Measurements from ENCODE around the gene REXO1.

The REXO1 gene

GRCh38 chr19:1860821-1861598 lies 12.7 kb upstream of the REXO1 start:
- no peak for DNase-seq (ENCODE audit: low spot score)

- DNase-seq (ENCODE audit: low spot score), result peak; percentile 53
These were observed 11.9 kb upstream of the REXO1 start for GRCh38 chr19:1860042-1860775.

GRCh38 chr19:1859331-1859781 lies 11.1 kb upstream of the REXO1 start:
- no peak for DNase-seq (ENCODE audit: low spot score)

GRCh38 chr19:1858412-1859081 lies 10.3 kb upstream of the REXO1 start:
- peak; percentile 44 for DNase-seq (ENCODE audit: low spot score)

GRCh38 chr19:1857648-1858326 lies 9.5 kb upstream of the REXO1 start:
- DNase-seq (ENCODE audit: low spot score), result no peak

- peak; percentile 83 for DNase-seq (ENCODE audit: low spot score)
These were observed 8.7 kb upstream of the REXO1 start for GRCh38 chr19:1856698-1857603.

- DNase-seq (ENCODE audit: low spot score), result peak; percentile 73
These were observed 8.0 kb upstream of the REXO1 start for GRCh38 chr19:1856345-1856697.

- DNase-seq (ENCODE audit: low spot score), result peak; percentile 62
These were observed 7.6 kb upstream of the REXO1 start for GRCh38 chr19:1855828-1856255.

- peak; percentile 90 for DNase-seq (ENCODE audit: low spot score)
These were observed 7.0 kb upstream of the REXO1 start for GRCh38 chr19:1855040-1855827.

GRCh38 chr19:1854542-1855039 lies 6.3 kb upstream of the REXO1 start:
- no peak for DNase-seq (ENCODE audit: low spot score)

- no peak for DNase-seq (ENCODE audit: low spot score)
These were observed 5.8 kb upstream of the REXO1 start for GRCh38 chr19:1854039-1854541.

GRCh38 chr19:1853295-1854038 lies 5.2 kb upstream of the REXO1 start:
- peak; percentile 90 for DNase-seq (ENCODE audit: low spot score)

- DNase-seq (ENCODE audit: low spot score), result no peak
These were observed 4.4 kb upstream of the REXO1 start for GRCh38 chr19:1852581-1853128.

GRCh38 chr19:1851654-1852580 lies 3.6 kb upstream of the REXO1 start:
- peak; percentile 83 for DNase-seq (ENCODE audit: low spot score)

GRCh38 chr19:1850809-1851653 lies 2.7 kb upstream of the REXO1 start:
- DNase-seq (ENCODE audit: low spot score), result no peak

- DNase-seq (ENCODE audit: low spot score), result no peak
These were observed 1.7 kb upstream of the REXO1 start for GRCh38 chr19:1849886-1850398.

- no peak for DNase-seq (ENCODE audit: low spot score)
These were observed 820 bp upstream of the REXO1 start for GRCh38 chr19:1849132-1849474.
